Measurements from ENCODE around the gene GLS.
"Not testable (repeated sequence)": the region's sequence is repeated elsewhere in the genome, so short reads cannot be mapped to it uniquely, and the experiment has no call there.

GLS gene

DNA sequence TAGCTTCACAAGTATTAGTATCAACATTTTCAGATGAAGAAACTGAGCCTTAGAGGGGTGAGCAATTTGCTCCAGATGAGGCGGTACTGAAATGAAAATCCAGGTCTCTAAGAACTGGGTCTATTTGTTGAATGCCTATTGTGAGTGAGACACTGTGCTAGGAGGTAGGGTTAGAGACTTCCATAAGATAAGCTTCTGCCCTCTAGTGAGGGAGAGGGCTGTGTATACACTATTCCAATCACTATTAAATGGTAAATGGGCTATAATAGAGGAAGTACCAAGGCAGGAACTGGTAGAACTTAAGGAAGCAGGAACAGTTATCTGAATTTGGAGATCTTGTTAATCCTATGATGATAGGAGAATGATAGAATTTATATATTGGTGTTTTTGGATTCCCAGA, 23.6 kb upstream of the GLS start:
- no peak for DNase-seq (ENCODE audit: low spot score)

DNA sequence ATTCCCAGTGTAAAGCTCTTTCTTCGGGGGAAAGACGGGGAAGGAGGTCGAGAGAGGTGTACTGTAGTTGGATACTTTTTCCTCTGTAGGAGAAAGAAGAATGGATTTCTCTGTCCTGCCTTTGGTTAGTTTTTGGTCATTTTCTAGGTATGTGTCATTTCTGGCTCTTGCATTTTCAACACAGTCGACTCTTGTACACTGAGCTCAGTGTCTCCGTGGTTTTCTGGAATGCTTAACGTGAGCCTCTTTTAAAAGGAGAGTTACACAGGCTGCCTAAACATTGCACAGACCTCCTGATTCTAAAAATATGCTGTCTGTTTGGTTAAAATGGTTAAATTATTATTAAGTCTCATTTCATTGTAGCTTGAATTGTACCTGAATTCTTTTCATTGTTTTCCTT, 21.8 kb upstream of the GLS start:
- DNase-seq (ENCODE audit: low spot score): no peak

DNA sequence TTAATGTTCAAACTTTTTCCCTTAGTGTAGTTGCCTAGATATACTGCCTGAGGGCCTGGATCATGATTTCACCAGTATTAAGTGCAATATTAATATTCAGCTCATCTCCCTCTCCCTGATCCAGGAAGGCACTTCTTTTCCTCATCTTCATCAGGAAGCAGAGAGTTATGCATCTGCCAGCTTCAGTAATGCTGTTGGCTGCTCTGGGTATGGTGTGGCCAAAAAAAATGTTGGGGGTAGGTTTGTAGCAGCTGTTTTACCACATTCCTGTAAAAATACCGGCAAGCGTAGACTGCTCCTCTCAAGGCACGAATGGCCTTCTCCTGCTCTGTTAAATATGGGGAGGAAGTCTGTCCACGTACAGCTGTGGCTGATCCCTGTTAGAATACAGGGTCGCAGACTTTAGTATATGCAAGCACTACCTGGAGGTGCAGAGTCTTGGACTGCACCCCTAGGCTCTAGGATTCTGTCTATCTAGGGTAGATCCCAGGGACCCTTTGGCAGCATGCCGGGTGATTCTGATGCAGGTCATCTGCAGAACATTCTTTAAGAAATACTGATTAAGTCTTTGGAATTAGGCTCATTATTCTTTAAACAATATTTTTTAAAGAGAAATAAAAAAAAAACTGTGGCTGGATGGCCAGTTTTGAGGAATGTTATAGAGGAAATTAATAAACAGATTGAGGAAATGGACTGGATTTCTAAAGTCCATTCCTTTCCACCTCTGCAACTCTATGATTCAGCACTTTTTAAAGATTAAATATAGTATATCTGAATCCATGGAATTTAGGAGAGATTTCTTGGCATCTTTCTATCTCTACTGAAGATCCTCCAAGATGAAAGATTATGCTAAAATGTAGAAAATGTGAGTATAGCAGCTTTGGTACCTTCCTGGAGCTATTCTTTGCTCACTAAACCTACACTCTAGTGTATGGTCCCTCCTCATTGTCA, 21.0 kb upstream of the GLS start:
- no peak for DNase-seq (ENCODE audit: low spot score)

DNA sequence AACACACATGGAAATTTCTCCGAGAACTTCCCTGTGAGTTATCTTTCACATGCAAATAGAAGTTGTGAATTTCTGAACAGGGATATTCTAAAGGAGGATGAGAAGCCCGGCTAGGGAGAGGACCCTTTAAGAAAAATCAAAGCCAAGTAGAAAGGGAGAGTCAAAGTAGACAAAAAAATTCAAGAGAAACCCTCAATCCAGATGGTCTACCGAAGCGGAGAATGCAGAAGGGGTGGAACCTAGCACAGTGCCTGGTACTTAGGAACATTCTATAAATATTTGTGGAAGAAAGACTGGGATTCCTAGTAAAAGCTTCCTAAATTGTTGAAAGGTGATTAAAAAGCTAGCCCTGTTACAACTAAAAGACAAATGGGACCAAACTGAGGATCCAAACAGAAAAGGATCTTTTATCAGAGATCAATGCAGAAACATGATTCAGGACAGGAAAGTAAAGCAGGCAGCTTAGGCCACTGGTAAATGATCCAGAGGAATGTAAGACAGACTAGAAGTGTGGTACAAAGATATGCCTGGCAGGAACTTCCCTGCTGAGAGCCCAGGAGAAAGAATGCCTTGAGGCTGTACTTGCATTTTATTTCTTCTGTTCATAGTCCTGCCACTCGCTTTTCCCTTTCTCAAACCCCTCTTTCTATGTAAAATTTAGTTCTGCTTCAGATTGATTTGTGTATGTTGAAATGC, 19.5 kb upstream of the GLS start:
- no peak for DNase-seq (ENCODE audit: low spot score)

DNA sequence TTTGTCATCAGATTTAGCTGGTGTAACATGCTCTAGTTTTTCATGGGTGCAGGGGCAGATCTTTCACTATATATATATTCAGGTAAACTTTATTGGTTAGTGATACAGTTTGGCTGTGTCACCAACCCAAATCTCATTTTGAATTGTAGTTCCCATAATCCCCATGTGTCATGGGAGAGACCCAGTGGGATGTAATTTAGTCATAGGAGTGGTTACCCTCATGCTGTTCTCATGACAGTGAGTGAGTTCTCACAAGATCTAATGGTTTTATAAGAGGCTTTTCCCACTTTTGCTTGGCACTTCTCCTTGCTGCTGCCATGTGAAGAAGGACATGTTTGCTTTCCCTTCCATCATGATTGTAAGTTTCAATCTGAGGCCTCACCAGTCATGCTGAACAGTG, 18.5 kb upstream of the GLS start:
- not testable (repeated sequence) for DNase-seq (ENCODE audit: low spot score)

DNA sequence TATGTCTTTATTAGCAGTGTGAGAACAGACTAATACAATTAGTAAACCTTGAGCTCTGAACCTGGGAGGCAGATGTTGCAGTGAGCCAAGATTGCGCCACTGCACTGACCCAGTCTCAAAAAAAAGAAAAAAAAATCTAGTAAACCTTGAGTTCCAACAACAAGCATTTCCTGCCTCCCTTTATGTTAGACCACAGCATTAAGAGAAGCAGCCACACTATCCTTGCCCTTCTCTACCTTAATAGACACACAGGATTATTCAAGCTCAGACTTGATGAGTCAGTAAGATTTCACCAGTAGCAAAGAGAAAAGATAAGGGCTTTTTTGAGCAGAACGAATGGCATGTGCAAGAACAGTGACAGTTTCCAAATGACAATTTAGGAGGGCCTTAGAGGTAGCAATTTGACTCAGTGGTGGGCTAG, 18.0 kb upstream of the GLS start:
- DNase-seq (ENCODE audit: low spot score): no peak

DNA sequence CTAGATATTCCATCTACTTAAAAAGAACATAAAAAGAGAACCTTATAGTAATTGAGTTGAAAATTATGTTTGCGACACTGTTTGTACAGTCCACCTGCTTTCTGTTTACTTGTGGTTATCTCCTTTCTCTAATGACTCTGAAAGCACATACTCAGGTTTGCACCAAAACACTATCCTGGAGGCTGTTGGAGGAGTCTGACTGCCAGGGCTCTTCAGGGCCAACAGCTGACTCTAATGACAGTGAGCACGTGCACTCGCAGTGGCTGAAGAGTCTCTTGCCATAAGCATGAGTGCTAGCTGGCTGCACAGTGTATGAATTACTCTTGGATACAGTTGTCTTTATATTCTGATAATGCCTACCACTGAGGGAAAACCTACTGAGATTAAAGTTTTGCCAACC, 16.7 kb upstream of the GLS start:
- no peak for DNase-seq (ENCODE audit: low spot score)

DNA sequence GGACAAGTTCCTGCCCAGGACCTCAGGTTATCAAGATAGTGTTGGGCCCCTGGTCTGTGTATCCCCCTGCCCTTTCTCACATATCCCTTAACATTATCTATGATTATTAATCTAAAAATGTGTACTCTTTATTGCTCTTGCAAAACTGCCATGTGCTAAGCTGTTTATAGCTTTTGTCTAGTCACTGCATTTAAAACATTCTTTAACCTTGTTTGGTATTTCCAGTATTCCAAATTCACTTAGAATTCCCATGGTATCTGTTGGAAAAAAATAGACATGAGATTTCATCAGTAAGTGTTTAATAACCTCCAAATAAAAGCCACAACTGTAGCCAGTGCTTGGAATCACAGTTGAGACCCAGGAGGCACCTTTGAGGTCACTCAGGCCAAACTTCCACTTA, 16.2 kb upstream of the GLS start:
- no peak for DNase-seq (ENCODE audit: low spot score)

DNA sequence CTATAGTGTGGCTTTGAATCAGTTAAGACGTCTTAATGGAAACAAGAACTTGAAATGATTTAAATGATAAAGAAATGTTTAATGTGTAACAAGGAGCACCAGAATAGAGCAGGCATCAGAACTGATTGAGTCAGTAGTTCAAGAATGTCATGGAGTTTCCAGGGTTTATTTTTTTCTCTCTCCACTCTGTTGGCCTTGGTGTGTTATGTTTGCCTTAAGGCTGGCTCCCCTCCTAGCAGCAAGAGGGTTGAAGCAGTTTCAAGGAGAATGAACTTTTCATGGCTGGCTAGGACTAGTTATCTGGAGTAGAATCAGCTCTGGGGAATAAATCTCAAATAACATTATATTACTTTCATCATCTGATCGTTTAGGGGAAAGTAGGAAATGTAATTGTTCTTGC, 13.4 kb upstream of the GLS start:
- no peak for DNase-seq (ENCODE audit: low spot score)

DNA sequence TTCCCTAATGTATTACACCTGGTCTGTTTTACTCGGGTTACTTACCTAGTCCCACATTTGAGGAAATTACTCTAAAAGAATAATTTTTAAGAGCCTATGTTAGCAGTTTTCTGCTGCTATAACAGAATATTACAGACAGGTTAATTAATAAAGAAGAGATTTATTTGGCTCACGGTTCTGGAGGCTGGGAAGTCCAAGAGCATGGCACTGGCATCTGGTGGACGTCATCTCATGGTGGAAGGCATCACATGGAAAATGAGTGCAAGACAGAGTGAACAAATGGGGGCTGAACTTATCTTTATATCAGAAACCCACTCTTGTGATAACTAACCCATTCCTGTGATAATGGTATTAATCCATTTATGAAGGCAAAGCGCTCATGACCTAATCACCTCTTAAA, 12.8 kb upstream of the GLS start:
- DNase-seq (ENCODE audit: low spot score): no peak

DNA sequence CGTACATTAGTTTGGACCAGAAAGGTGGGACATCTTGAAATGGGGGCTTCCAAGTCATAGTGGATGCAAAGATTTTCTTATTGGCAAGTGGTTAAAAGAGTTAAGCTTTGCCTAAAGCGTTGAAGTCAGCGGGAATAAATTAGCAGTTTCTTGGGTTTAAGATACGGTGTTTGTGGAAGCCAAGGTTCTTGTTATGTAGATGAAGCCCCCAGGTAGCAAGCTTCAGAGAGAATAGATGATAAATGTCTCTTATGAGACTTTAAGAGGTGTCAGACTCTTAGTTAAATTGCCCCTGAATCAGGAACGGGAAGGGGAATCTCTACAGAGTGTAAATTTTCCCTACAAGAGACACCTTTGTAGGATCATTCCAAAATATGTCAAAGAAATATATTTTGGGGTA, 10.9 kb upstream of the GLS start:
- DNase-seq (ENCODE audit: low spot score): no peak

DNA sequence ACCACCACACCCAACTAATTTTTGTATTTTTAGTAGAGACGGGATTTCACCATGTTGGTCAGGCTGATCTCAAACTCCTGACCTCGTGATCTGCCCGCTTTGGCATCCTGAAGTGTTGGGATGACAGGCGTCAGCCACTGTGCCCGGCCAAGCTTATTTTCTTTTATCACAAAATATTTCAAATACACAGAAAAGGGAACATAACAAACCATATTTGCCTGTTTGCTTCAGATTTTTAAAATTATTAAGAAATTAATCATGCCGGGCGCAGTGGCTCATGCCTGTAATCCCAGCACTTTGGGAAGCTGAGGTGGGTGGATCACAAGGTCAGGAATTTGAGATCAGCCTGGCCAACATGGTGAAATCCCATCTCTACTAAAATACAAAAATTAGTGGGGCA, 7.2 kb upstream of the GLS start:
- not testable (repeated sequence) for DNase-seq (ENCODE audit: low spot score)

DNA sequence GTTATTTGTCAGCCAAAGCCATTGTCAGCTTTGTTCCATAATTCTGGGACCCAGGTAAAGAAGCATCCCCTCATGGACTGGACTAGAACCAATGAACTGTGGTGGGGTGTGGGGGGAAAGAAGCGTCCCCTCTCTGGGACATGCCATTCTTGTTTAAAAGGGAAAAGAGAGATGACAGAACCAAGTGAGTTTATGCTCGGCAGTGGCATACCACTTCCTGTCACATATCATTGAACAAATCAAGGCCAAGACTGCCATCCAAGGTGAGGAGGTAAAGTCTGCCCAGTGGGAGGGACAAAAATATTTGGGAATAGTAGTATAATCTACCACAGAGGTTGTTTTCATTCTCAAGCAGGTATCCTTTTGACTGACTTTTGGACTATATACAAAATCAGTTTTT, 4.7 kb upstream of the GLS start:
- no peak for DNase-seq (ENCODE audit: low spot score)

DNA sequence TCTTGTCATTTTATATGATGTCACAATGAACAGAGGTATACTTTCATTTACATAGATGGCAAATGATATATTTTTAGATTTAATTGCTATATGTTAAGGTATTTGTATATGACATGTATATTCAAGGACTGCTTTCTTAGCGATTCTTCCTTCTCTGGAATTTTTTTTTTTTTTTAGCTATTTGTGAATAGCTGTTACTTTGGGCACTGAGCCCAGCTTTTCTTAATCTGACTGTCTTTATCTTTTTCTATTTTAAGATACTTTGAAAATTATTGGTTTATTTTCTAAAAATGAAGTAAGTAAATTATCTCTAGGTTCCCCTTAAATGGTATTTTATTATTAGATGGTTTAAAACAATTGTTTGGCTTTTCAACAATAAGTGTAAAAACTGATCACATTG, 4.0 kb upstream of the GLS start:
- no peak for DNase-seq (ENCODE audit: low spot score)

DNA sequence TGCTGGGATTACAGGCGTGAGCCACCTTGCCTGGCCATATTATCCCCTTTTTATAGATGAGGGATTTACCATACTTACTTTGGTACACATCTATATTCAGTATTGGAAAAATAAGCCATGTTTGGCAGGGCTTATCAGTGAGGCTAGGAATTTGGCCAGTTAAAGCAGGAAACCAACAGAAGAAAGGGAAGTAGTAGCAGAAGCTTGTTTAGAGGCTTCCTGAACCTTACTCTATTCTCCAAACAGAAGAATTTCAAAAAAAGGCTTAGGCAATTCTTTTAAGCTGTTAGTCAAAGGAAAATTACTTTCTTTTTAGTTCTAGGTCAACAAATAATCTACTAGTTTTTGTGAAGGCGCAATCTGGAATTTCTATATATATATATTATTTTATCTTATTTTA, 3.2 kb upstream of the GLS start:
- DNase-seq (ENCODE audit: low spot score): no peak

DNA sequence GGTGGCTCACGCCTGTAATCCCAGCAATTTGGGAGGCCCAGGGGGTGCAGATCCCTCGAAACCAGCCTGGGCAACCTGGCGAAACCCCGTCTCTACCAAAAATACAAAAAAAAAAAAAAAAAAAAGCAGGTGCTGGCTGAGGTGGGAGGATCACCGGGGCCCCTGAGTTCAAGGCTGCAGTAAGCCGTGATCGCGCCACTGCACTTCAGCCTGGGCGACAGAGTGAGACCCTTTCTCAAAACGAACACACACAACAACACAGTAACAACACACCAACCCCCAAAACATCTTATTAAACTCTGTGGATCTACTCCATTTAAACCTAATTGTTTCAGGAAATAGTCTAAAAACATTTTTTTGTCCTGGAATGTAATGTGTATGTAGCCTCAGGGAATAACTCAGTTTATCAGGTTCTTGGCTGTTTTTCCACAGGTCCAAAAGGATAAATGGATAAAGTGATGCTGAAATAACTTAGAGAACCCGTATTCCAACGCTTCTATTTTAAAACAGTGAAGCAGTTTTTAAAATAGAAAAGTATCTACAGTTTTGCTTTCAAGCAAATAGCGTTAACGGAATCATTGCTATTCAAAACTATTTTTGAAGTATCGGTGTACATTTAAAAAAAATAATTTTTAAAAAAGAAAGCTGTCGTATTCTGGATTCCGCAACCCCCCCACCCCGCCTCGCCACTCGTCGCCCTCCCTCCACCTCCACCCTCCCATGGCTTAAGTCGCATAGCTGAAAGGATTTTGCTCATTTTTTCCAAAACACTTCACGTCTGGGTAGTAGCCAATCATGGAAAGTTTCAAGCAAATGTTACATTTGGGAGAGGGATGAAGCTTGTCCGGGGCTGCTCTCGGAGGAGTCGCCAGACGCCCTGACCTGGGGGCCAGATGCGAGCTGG, 895 bp upstream of the GLS start:
- DNase-seq (ENCODE audit: low spot score): no peak

DNA sequence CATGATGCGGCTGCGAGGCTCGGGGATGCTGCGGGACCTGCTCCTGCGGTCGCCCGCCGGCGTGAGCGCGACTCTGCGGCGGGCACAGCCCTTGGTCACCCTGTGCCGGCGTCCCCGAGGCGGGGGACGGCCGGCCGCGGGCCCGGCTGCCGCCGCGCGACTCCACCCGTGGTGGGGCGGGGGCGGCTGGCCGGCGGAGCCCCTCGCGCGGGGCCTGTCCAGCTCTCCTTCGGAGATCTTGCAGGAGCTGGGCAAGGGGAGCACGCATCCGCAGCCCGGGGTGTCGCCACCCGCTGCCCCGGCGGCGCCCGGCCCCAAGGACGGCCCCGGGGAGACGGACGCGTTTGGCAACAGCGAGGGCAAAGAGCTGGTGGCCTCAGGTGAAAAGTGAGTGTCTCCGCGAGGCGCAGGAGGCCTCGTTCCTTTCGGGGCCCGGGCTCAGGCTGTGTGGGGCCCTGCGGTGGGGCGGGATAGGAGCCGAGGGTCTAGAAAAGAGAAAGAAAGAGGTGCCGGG, 520 bp downstream of the GLS start:
- DNase-seq (ENCODE audit: low spot score): peak; percentile 59

DNA sequence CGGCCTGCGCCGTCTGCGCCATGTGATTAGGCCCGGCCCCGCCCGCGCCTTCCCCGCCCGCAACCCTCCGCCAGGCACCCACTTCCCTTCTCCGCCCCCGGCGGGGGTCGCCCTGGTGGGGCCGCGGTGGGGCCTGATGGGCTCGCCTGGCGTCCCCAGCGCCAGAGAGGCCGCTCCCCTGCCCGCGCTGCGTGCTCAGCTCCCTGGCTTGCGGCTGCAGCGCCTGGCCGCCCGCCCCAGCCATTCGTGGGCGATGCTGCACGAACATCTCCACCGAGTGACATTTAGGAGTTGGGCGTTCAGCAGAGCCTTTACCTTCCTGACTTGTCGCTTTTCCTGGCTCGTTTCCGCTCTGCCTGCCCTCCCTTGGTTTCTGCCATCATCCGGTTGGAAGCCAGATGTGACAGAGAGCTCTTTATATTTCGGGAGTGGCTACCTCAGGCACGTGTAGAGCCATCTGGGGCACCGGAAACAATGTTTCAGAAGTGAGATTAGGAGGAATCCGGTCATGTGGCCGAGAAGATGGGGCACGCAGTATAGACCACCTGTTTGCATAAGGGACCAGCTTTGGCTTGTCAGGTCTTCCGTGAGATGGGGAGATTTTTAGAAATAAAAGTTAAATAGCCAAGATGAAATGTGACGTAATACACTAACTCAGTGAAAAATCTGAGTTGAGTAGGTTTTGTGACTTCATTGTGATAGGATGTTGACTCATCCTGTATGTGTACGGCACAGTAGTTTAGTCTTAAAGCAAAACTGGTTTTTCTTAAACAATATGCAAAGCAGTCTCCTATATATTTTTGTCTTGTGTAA, 1.2 kb downstream of the GLS start:
- DNase-seq (ENCODE audit: low spot score): peak; percentile 78

DNA sequence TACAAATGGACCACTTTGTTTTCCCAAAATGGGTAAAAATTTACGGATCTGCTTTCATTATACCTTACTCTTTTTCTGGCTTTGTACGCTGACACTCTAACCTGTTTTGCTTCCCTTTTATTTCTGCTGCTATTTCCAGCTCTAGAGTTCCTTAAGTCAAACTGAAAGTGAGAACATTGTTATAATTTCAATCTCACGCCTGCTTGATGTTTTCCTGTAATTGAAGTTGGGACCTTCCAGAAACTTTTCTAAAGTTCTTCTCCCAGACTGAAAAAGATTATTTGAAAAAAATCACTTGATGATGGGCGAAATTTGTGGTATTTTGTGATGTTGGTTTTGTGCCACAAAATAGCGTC, 1.8 kb downstream of the GLS start:
- DNase-seq (ENCODE audit: low spot score): no peak

DNA sequence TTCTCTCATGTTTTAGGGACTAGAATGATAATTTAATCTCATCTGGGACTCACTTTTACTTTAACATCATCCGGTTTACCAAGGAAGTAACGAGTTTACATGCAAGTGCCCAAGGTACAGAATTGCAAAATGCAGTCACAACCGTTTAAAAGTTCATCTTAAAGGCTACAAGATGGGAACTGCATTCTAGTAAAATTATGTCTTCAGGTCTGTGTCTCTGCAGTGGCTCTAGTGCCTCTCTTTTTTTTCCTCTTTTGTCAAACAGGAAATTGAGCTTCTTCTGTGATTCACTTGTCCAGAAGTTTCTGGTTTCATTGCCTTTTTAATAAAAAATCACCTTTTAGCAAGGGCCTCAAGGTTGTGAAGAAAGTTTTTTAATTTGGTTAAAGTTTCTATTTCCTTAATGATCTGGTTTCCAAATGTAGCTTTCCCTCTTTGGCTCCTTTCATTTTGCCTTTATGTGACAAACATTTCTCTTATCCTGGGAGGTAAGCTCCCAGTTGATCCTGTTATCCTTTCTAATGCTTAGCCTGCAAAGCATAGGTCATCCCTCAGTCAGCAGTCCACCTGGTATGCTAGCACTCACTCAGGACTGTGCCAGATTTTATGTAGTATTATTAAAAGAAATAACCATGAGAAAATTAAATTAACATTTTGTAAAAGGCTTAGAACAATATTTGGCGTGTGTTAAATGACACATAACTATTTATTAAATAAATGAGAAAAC, 2.4 kb downstream of the GLS start:
- no peak for DNase-seq (ENCODE audit: low spot score)

DNA sequence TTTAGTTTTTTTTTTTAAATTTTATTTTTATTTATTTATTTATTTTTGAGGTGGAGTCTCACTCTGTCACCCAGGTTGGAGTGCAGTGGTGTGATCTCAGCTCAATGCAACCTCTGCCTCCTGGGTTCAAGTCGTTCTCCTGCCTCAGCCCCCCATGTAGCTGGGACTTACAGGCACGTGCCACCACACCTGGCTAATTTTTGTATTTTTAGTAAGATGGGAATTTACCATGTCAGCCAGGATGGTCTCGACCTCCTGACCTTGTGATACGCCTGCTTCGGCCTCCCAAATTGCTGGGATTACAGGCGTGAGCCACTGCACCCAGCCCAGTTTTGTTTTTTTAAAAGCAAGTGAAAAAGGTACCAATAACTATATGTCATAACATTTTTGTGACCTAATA, 5.2 kb downstream of the GLS start:
- DNase-seq (ENCODE audit: low spot score): not testable (repeated sequence)
